Heart left ventricle (tissue), 13 donors: Measurements from ENCODE around the gene RPP40.

Source experiments
- CTCF ChIP-seq, 12 donors: fragments of 200-600 bp; sonication (generic) in 4 of 12; IDR thresholded peaks; one replicate each; pipeline versions ENCODE4 v1.5.0 to v1.8.0; 2018 to 2022; ENCODE audit warnings: antibody characterized with exemption in 12 of 12, mild to moderate bottlenecking in 5 of 12
- POLR2A ChIP-seq, 2 donors: fragments of 450-650 bp; IDR thresholded peaks; one replicate each; pipeline ENCODE4 v1.6.1; 2017; ENCODE audit warnings: antibody characterized with exemption in 2 of 2, mild to moderate bottlenecking in 2 of 2, moderate library complexity in 2 of 2
- donor health status: ischemic (EF 13 %, LVEDD 7.1; RV severe dilation, severe dysfunction).
- donor health status: DM: no; HTN: yes; CAD: no.
- donor health status: DM: no; HTN: no; CAD: no.
- donor health status: ischemic (EF 25% LVEDD 6.9; RV normal size, moderate dysfunction).
- donor health status: ischemic (EF 25% LVEDD 5.7; RV mildly dilated, moderate dysfunction).
- donor health status: ischemic (EF 35%, LVEDD 5.7; RV mildly dilated, moderate dysfunction).
- donor health status: nonischemic (EF 11% LVEDD 7.7; RV severe dilation, severe dysfunction).
- donor health status: DM: yes; HTN: yes; CAD: no.
- donor health status: PGD.
- donor health status: ischemic (EF 29% LVEDD 5.4; RV normal size, mild dysfunction).
- donor health status: nonischemic (EF 23%, LVEDD 6.1; RV moderate dilation, normal function).

GRCh38 chr6:4964675-4965561, 38.9 kb downstream of the RPP40 start:
- TF ChIP-seq CTCF (IDR thresholded peaks at IDR 0.05) (no peak), POLR2A (IDR thresholded peaks at IDR 0.05) (no peak)
